ENCODE measurements around the gene RNF144A.

- TF ChIP-seq, protein P1, sequence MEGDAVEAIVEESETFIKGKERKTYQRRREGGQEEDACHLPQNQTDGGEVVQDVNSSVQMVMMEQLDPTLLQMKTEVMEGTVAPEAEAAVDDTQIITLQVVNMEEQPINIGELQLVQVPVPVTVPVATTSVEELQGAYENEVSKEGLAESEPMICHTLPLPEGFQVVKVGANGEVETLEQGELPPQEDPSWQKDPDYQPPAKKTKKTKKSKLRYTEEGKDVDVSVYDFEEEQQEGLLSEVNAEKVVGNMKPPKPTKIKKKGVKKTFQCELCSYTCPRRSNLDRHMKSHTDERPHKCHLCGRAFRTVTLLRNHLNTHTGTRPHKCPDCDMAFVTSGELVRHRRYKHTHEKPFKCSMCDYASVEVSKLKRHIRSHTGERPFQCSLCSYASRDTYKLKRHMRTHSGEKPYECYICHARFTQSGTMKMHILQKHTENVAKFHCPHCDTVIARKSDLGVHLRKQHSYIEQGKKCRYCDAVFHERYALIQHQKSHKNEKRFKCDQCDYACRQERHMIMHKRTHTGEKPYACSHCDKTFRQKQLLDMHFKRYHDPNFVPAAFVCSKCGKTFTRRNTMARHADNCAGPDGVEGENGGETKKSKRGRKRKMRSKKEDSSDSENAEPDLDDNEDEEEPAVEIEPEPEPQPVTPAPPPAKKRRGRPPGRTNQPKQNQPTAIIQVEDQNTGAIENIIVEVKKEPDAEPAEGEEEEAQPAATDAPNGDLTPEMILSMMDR (IDR thresholded peaks at IDR 0.05; ENCODE audit: low read length), result no peak
- no peak for TF ChIP-seq EZH2phosphoT487 (IDR thresholded peaks at IDR 0.05; ENCODE audit: low read length)
Measured at GRCh38 chr2:7003895-7004294, 86.7 kb downstream of the RNF144A start.

All from MM.1S (cell line).